COLO829 (cell line): ENCODE measurements around the gene ANKRD65.
"Not testable (repeated sequence)": the region's sequence is repeated elsewhere in the genome, so short reads cannot be mapped to it uniquely, and the experiment has no call there.

ENCODE experiments used
- DNase-seq: peaks from one replicate; pipeline ENCODE4 v3.0.0; 2012; ENCODE audit warnings: low spot score

Gene ANKRD65

DNA sequence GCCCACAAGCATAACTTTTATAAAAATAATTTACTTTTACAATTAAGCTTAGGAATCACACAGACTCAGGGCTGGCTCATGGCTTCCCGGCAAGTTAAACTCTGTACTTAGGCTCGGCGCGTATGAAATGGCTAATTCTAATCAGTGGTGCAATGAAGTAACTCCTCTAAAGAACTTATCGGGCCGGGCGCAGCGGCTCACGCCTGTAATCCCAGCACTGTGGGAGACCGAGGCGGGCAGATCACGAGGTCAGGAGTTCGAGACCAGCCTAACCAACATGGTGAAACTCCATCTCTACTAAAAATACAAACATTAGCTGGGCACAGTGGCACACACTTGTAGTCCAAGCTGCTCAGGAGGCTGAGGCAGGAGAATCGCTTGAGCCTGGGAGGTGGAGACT, 51.0 kb downstream of the ANKRD65 start:
- DNase-seq: not testable (repeated sequence)
